Lower leg skin (tissue), 3 donors: Measurements from ENCODE around the gene METTL16.
"Not testable (repeated sequence)": the region's sequence is repeated elsewhere in the genome, so short reads cannot be mapped to it uniquely, and the experiment has no call there.

Source experiments
- CTCF ChIP-seq, 3 donors: fragments of 450-650 bp; IDR thresholded peaks; one replicate each; pipeline ENCODE4 v1.5.1; 2016; ENCODE audit warnings: antibody characterized with exemption in 3 of 3, mild to moderate bottlenecking in 3 of 3, moderate library complexity in 2 of 3
- POLR2A ChIP-seq, 2 donors: fragments of 450-650 bp; IDR thresholded peaks; one replicate each; pipeline ENCODE4 v1.6.1; 2016 to 2017; ENCODE audit warnings: antibody characterized with exemption in 2 of 2, mild to moderate bottlenecking in 1 of 2, moderate library complexity in 1 of 2

- not testable (repeated sequence) for TF ChIP-seq CTCF, POLR2A (IDR thresholded peaks at IDR 0.05)
These were observed 71.7 kb downstream of the METTL16 start for GRCh38 chr17:2439997-2440396.
